B cell (primary cell): Measurements from ENCODE around the gene FMNL2. TPM values are rescaled to one million over a fixed set of nuclear protein-coding genes. Genes with fewer than 3 reads are reported as not detected.

ENCODE experiments used
- ATAC-seq: fragments of 200-7000 bp; cut with Tn5 transposase; one replicate; pipeline ENCODE4 v1.10.0; 2021; ENCODE audit warnings: low read depth, mild to moderate bottlenecking, moderate number of reproducible peaks, moderate library complexity
- CTCF ChIA-PET: fragments of 350-600 bp; sonication (Branson Sonifier 250); formaldehyde crosslinking; loops from one replicate; lab custom pipeline; 2021; ENCODE audit warnings: antibody characterized with exemption, inconsistent platforms; lab: Charles Lee
- POLR2A ChIA-PET: fragments of 350-600 bp; sonication (Branson Sonifier 250); formaldehyde crosslinking; loops from one replicate; lab custom pipeline; 2021; ENCODE audit warnings: antibody characterized with exemption; lab: Charles Lee
- DNase-seq: peaks from one replicate; pipeline ENCODE4 v3.0.0; 2013
- H2AFZ ChIP-seq: 2 replicates; pipeline ENCODE4 v1.6.1; 2012; ENCODE audit warnings: mild to moderate bottlenecking, low read depth, low read length; ENCODE audit not compliant: insufficient read depth, poor library complexity, severe bottlenecking
- H3K27ac ChIP-seq, 2 donors: 1 replicate in 1 of 2; 2 replicates in 1 of 2; pipeline ENCODE4 v1.5.1; 2012 to 2013; ENCODE audit warnings: low read length in 2 of 2, mild to moderate bottlenecking in 2 of 2, moderate library complexity in 1 of 2
- H3K27me3 ChIP-seq, 4 experiments: fragments of 200-600 bp in 1 of 4; sonication (generic) in 1 of 4; replicated peaks in 1 of 4; 1 replicate in 2 of 4; 2 replicates in 2 of 4; pipeline versions ENCODE4 v1.6.1 to v1.7.0; 2013 to 2016; ENCODE audit warnings: low read length in 3 of 4, mild to moderate bottlenecking in 2 of 4, mixed read lengths in 1 of 4, moderate library complexity in 1 of 4; ENCODE audit not compliant: insufficient read depth in 4 of 4, control insufficient read depth in 3 of 4; ENCODE audit errors: control extremely low read depth in 1 of 4
- H3K36me3 ChIP-seq, 2 experiments: replicated peaks in 1 of 2; 1 replicate in 1 of 2; 2 replicates in 1 of 2; pipeline versions ENCODE4 v1.6.1 to v1.7.1; 2013; ENCODE audit warnings: low read length in 1 of 2; ENCODE audit not compliant: insufficient read depth in 2 of 2, control insufficient read depth in 1 of 2; ENCODE audit errors: control extremely low read depth in 1 of 2, extremely low read depth in 1 of 2
- H3K4me1 ChIP-seq, 2 donors: fragments of 200-600 bp in 1 of 2; sonication (generic) in 1 of 2; 1 replicate in 1 of 2; 2 replicates in 1 of 2; pipeline versions ENCODE4 v1.5.1 to v1.6.1; 2013 to 2017; ENCODE audit warnings: low read length in 2 of 2; ENCODE audit not compliant: control insufficient read depth in 2 of 2, insufficient read depth in 2 of 2
- H3K4me2 ChIP-seq: replicated peaks from 2 replicates; pipeline ENCODE3; 2012; ENCODE audit warnings: mild to moderate bottlenecking, low read depth, low read length; ENCODE audit not compliant: poor library complexity, severe bottlenecking
- H3K4me3 ChIP-seq, 5 experiments: fragments of 200-600 bp in 1 of 5; sonication (generic) in 1 of 5; 1 replicate in 3 of 5; 2 replicates in 2 of 5; pipeline versions ENCODE4 v1.5.1 to v1.7.0; 2011 to 2016; ENCODE audit warnings: low read length in 4 of 5, mild to moderate bottlenecking in 4 of 5, low read depth in 2 of 5, control low read depth in 1 of 5, moderate library complexity in 1 of 5; ENCODE audit not compliant: insufficient read depth in 1 of 5; ENCODE audit errors: control extremely low read depth in 1 of 5, extremely low read depth in 1 of 5
- H3K79me2 ChIP-seq: fragments of 200-600 bp; sonication (generic); one replicate; pipeline ENCODE4 v1.6.0; 2016; ENCODE audit warnings: low read length; ENCODE audit not compliant: control insufficient read depth, insufficient read depth
- H3K9ac ChIP-seq: fragments of 200-600 bp; sonication (generic); 2 replicates; pipeline ENCODE4 v1.6.1; 2017; ENCODE audit warnings: mild to moderate bottlenecking, low read length, moderate library complexity
- H3K9me3 ChIP-seq, 3 donors: one replicate each; pipeline versions ENCODE4 v1.6.1 to v1.7.1; 2013; ENCODE audit warnings: low read length in 2 of 3; ENCODE audit not compliant: control insufficient read depth in 2 of 3, insufficient read depth in 1 of 3; ENCODE audit errors: control extremely low read depth in 1 of 3
- H4K20me1 ChIP-seq: 2 replicates; pipeline ENCODE4 v1.6.0; 2012; ENCODE audit warnings: mild to moderate bottlenecking, low read length; ENCODE audit not compliant: insufficient read depth, control insufficient read depth, poor library complexity, severe bottlenecking
- H3K27ac Mint-ChIP-seq: one replicate; pipeline ENCODE4 v1.8.0; 2021; ENCODE audit warnings: mixed read lengths
- H3K27me3 Mint-ChIP-seq: one replicate; pipeline ENCODE4 v1.8.0; 2021; ENCODE audit warnings: mixed read lengths
- H3K4me1 Mint-ChIP-seq: one replicate; pipeline ENCODE4 v1.8.0; 2021; ENCODE audit warnings: mixed read lengths
- H3K4me3 Mint-ChIP-seq: one replicate; pipeline ENCODE4 v1.8.0; 2021; ENCODE audit warnings: mixed read lengths
- H3K9me3 Mint-ChIP-seq: one replicate; pipeline ENCODE4 v1.8.0; 2022; ENCODE audit warnings: mixed read lengths; ENCODE audit not compliant: insufficient read depth
- CTCF ChIP-seq: fragments of 200-600 bp; IDR thresholded peaks from one replicate; pipeline ENCODE4 v1.8.0; 2022; ENCODE audit warnings: antibody characterized with exemption, mild to moderate bottlenecking
- EZH2 ChIP-seq: IDR thresholded peaks from 2 replicates; pipeline ENCODE4 v1.6.1; 2012; ENCODE audit warnings: borderline replicate concordance, low read depth, mild to moderate bottlenecking, moderate library complexity, low read length; ENCODE audit not compliant: insufficient read depth, poor library complexity, severe bottlenecking
- WGBS: methylation state at CpG from one replicate; pipeline ENCODE4 v1.1.5; 2013; ENCODE audit warnings: missing lambda C conversion rate; ENCODE audit not compliant: insufficient coverage; 5-methylcytosine and 5-hydroxymethylcytosine counted together
- intact Hi-C: fragments of 100-400 bp; cut with micrococcal nuclease; formaldehyde crosslinking; loops from one replicate; pipeline ENCODE4 v1.10.0; 2022
- polyA plus RNA-seq: library from polyadenylated mRNA; depleted of rRNA; stranded (reverse); fragments of >200 nt; gene quantifications from 2 replicates; pipeline ENCODE4 v1.2.3, GENCODE V29; 2012
- total RNA-seq, 2 donors: library from RNA; stranded (reverse); fragments of 120-200 nt in 1 of 2; gene quantifications; 1 replicate in 1 of 2; 2 replicates in 1 of 2; pipeline versions ENCODE4 v1.2.3 to v1.2.4, GENCODE V29; 2013 to 2022

The FMNL2 gene
- total and polyA plus RNA-seq, 2 donors (not counting 1 experiment from before 2014, with no cell fraction given): 0.73 to 8.8 TPM

DNA sequence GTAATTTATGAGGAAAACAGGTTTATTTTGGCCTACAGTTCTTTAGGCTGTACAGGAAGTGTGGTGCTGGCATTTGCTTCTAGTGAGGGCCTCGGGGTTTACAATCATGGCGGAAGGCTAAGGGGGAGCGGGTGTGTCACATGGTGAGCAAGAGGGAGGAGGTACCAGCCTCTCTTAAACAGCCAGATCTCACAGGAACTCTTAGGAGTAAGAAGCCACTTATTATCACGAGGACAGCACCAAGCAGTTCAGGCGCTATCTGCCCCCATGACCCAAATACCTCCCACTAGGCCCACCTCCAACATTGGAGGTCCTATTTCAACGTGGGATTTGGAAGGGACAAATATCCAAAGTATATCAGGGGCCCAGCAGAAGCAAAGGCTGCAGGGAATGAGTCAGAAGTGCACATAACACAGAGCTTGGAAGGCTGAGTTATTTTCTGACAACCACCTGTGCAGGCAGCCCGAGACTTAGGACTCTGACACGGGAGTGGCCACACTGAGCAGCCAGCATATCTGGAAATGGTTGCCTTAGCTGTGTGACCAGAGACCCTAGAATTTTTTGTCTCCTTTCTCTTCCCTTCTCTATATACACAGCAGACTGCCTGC is 211.4 kb downstream of the FMNL2 start:
- no peaks in the 10 kb centered on the region for H3K79me2 ChIP-seq
- ChIA-PET CTCF (interaction anchor here (1.2 kb wide), 1 partner anchor 9 kb away, joined by 3 read pairs; no protein-coding TSS in a partner anchor), POLR2A (no interaction called here)
- TF ChIP-seq CTCF (no peak), EZH2 (no peak)
- H3K27ac ChIP-seq: no peak overlapping the region
- H3K36me3 ChIP-seq: no peaks in the 10 kb centered on the region
- H3K4me2 ChIP-seq: no peak overlapping the region
- ATAC-seq: no peak
- H3K4me3 ChIP-seq: no peak overlapping the region
- no peaks in the 10 kb centered on the region for H3K27me3 ChIP-seq
- no peaks in the 10 kb centered on the region for H3K9me3 ChIP-seq
- H2AFZ ChIP-seq: no peak overlapping the region
- peaks cover 10% of the 10 kb centered on the region for H3K4me1 Mint-ChIP-seq
- no peak overlapping the region for H3K9ac ChIP-seq
- no peak overlapping the region for H3K27ac Mint-ChIP-seq
- DNase-seq: no peak
- H4K20me1 ChIP-seq: no peaks in the 10 kb centered on the region
- intact Hi-C loops: no loop called here
- no peaks in the 10 kb centered on the region for H3K9me3 Mint-ChIP-seq
- no peak overlapping the region for H3K4me3 Mint-ChIP-seq
- 96% methylated on average over 7 of the region's 8 CpGs for WGBS
- H3K4me1 ChIP-seq: no peaks in the 10 kb centered on the region
- H3K27me3 Mint-ChIP-seq: no peaks in the 10 kb centered on the region

GRCh38 chr2:152548111-152548875 is 213.3 kb downstream of the FMNL2 start:
- Histone ChIP-seq H2AFZ (no peak overlapping the region), H3K9me3 (no peaks in the 10 kb centered on the region), H3K27me3 (no peaks in the 10 kb centered on the region), H3K4me1 (no peaks in the 10 kb centered on the region), H3K4me2 (no peak overlapping the region), H3K79me2 (no peaks in the 10 kb centered on the region), H3K36me3 (no peaks in the 10 kb centered on the region), H3K9ac (no peak overlapping the region), H3K4me3 (no peak overlapping the region), H4K20me1 (no peaks in the 10 kb centered on the region), H3K27ac (no peak overlapping the region)
- H3K27me3 Mint-ChIP-seq: no peaks in the 10 kb centered on the region
- DNase-seq (no peak), ATAC-seq (no peak)
- intact Hi-C loops: no loop called here
- H3K4me3 Mint-ChIP-seq: no peak overlapping the region
- H3K4me1 Mint-ChIP-seq: no peaks in the 10 kb centered on the region
- H3K27ac Mint-ChIP-seq: no peak overlapping the region
- POLR2A ChIA-PET: no interaction called here
- CTCF ChIA-PET: no interaction called here
- no peak for TF ChIP-seq CTCF
- no peak for TF ChIP-seq EZH2
- H3K9me3 Mint-ChIP-seq: no peaks in the 10 kb centered on the region
- WGBS: 89% methylated on average over 5 of the region's 8 CpGs
